ENCODE measurements around the gene NFIB. TPM values are rescaled to one million over a fixed set of nuclear protein-coding genes. Genes with fewer than 3 reads are reported as not detected.

The NFIB gene
- total RNA-seq, 2 donors from 2014 or later: 47.0 to 65.9 TPM

DNA sequence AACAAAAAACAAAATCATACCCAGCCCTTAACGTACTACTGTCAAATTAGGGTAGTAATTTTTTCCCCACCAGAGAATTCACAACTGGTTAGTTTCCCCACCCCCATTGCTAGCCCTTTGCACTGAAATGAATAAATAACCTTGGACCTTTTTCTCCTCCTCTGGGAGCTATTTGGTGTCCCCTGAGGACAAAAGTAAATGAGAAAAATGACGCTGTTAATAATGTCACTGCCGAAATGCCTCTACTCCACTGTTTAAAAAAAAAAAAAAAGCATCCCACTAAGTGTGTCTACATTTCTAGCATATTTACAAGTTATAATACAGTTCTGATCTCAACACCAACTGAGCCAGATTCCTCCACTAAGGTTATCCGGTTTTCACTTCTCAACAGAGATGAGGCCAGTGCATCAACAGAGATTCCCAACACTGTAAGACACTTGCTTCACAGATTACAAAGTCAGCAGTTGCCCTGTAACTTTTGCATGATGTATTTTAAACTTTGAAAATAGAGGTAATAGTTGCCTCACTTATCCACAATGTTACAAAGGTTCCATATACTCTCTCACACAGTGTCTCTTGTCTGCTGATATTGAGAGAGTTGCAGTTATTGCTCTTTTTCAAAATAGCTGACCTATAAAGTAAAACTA is 5.1 kb upstream of the NFIB start:
- intact Hi-C loops (cut with DNase I): no loop called here
- WGBS, 2 donors: 26 to 39% methylated on average over 4 of the region's 4 CpGs
- TF ChIP-seq, protein P1, sequence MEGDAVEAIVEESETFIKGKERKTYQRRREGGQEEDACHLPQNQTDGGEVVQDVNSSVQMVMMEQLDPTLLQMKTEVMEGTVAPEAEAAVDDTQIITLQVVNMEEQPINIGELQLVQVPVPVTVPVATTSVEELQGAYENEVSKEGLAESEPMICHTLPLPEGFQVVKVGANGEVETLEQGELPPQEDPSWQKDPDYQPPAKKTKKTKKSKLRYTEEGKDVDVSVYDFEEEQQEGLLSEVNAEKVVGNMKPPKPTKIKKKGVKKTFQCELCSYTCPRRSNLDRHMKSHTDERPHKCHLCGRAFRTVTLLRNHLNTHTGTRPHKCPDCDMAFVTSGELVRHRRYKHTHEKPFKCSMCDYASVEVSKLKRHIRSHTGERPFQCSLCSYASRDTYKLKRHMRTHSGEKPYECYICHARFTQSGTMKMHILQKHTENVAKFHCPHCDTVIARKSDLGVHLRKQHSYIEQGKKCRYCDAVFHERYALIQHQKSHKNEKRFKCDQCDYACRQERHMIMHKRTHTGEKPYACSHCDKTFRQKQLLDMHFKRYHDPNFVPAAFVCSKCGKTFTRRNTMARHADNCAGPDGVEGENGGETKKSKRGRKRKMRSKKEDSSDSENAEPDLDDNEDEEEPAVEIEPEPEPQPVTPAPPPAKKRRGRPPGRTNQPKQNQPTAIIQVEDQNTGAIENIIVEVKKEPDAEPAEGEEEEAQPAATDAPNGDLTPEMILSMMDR (IDR thresholded peaks at IDR 0.05): no peak
- no peak for TF ChIP-seq POLR2A (IDR thresholded peaks at IDR 0.05)
- DNase-seq (no peak), ATAC-seq (no peak)
- H3K4me1 ChIP-seq: peaks cover 62% of the 10 kb centered on the region
- no peak overlapping the region for H3K4me3 ChIP-seq
- H3K27ac ChIP-seq: peak overlapping the region; percentile 48 to 98 (median 74)
- no peaks in the 10 kb centered on the region for H3K36me3 ChIP-seq (replicated peaks in 1 of 2; ENCODE audit: insufficient read depth in 1 of 2, low read depth in 2 of 2)
- no peaks in the 10 kb centered on the region for H3K27me3 ChIP-seq
- H3K9me3 ChIP-seq: no peaks in the 10 kb centered on the region

DNA sequence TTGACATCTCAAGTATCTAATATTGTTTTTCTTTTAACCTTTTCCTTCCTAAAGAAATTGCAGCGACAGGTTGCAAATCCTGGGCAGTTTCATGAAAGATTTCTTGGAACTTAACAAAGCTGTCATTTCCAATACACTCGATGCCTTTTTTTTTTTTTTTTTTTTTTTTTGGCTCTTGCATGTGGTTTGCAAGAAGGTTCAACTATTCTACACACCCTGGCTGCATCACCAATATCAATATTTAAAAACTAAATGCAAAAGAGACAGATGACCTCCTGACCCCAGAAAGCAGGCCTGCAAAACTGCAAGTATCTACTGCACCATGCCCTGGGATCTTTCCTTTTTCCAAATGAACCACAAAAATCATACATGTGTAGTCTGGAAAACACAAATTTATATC is 4.4 kb upstream of the NFIB start:
- peaks cover 58% of the 10 kb centered on the region for H3K4me1 ChIP-seq
- H3K27me3 ChIP-seq: no peaks in the 10 kb centered on the region
- peak overlapping the region in 3 of 4 donors; percentile 98 to 100 (median 98) for H3K27ac ChIP-seq
- no peaks in the 10 kb centered on the region for H3K36me3 ChIP-seq (replicated peaks in 1 of 2; ENCODE audit: insufficient read depth in 1 of 2, low read depth in 2 of 2)
- ATAC-seq (no peak), DNase-seq (no peak)
- H3K4me3 ChIP-seq: no peak overlapping the region
- 16 to 22% methylated on average over 2 of the region's 2 CpGs for WGBS, 2 donors
- intact Hi-C loops (cut with DNase I): no loop called here
- H3K9me3 ChIP-seq: no peaks in the 10 kb centered on the region
- TF ChIP-seq, protein P1 (IDR thresholded peaks at IDR 0.05): no peak
- no peak for TF ChIP-seq POLR2A (IDR thresholded peaks at IDR 0.05)

GRCh38 chr9:14317667-14318320 is 3.9 kb upstream of the NFIB start:
- H3K4me1 ChIP-seq: peaks cover 54% of the 10 kb centered on the region
- H3K27ac ChIP-seq: peak overlapping the region; percentile 30 to 100 (median 98)
- DNase-seq: no peak
- H3K4me3 ChIP-seq: no peak overlapping the region
- ATAC-seq: no peak
- no peaks in the 10 kb centered on the region for H3K27me3 ChIP-seq
- no peaks in the 10 kb centered on the region for H3K9me3 ChIP-seq
- WGBS, 2 donors: 41 to 53% methylated on average over 4 of the region's 4 CpGs
- H3K36me3 ChIP-seq (replicated peaks in 1 of 2; ENCODE audit: insufficient read depth in 1 of 2, low read depth in 2 of 2): no peaks in the 10 kb centered on the region
- intact Hi-C loops (cut with DNase I): no loop called here
- TF ChIP-seq, protein P1 (IDR thresholded peaks at IDR 0.05): no peak
- TF ChIP-seq POLR2A (IDR thresholded peaks at IDR 0.05): no peak

- Histone ChIP-seq H3K4me3 (no peak overlapping the region), H3K9me3 (no peaks in the 10 kb centered on the region), H3K36me3 (replicated peaks in 1 of 2; ENCODE audit: insufficient read depth in 1 of 2, low read depth in 2 of 2) (no peaks in the 10 kb centered on the region), H3K27ac (peak overlapping the region; percentile 90 to 100 (median 98)), H3K4me1 (peaks cover 53% of the 10 kb centered on the region), H3K27me3 (no peaks in the 10 kb centered on the region)
- no peak for DNase-seq
- TF ChIP-seq POLR2A (IDR thresholded peaks at IDR 0.05): no peak
- TF ChIP-seq, protein P1 (IDR thresholded peaks at IDR 0.05): no peak
- 64 to 68% methylated on average over 8 of the region's 8 CpGs for WGBS, 2 donors
- intact Hi-C loops (cut with DNase I): no loop called here
- no peak for ATAC-seq
These were observed 2.8 kb upstream of the NFIB start for GRCh38 chr9:14316602-14317300.

All from body of pancreas (tissue), 4 donors.